ENCODE results near the gene MAN1C1.

Gene MAN1C1

DNA sequence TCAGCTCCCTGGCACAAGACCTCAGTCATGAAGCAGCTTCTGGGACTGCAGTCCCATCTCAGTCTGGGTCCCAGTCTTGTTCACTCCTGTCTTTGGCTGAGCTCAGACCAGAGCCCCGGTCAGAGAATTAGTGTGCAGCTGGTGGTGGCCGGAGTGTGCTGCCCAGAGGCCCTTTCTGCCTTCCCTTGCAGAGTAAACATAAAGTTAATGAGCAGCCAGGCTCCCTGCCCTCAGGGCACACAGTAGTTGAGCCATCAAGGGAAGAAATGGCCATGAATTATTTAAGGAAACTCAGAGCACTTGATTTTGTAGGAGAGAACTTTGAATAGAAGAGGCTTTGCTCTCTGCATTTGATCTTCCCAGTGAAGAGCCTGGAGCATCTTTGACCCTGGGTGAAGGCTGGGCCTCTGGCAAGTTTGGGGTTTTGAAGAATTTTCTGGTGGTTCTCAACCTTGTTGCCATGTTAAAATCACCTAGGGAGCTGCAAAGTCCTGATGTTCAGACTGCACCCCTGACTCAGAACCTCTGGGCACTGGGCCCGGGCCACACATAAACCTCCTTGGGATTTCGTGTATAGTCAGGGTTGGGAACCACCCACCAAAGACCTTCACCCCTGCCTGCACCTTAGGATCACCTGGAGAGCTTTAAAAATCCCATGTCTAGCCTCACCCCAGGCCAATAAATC, 157.0 kb downstream of the MAN1C1 start:
- Histone ChIP-seq H3K27me3 (ENCODE audit: low read length) (no peaks in the 10 kb centered on the region), H2AFZ (ENCODE audit: low read depth, low read length, severe bottlenecking) (no peak overlapping the region), H3K4me2 (ENCODE audit: low read depth, low read length, poor library complexity, severe bottlenecking) (no peak overlapping the region), H3K27ac (ENCODE audit: low read depth, low read length) (no peak overlapping the region), H3K36me3 (ENCODE audit: low read length) (no peaks in the 10 kb centered on the region), H3F3A (ENCODE audit: insufficient read depth) (no peaks in the 10 kb centered on the region), H3K79me2 (ENCODE audit: insufficient read depth, low read length) (no peaks in the 10 kb centered on the region), H3K9me3 (ENCODE audit: insufficient read depth, low read length) (no peaks in the 10 kb centered on the region), H4K20me1 (ENCODE audit: low read depth, low read length) (no peaks in the 10 kb centered on the region), H3K4me3 (ENCODE audit: insufficient read depth, low read length, poor library complexity, severe bottlenecking) (no peak overlapping the region), H3K9ac (ENCODE audit: low read length) (no peak overlapping the region), H3K9me2 (replicated peaks; ENCODE audit: insufficient read depth, low read length) (no peaks in the 10 kb centered on the region)
- TF ChIP-seq, protein P1, sequence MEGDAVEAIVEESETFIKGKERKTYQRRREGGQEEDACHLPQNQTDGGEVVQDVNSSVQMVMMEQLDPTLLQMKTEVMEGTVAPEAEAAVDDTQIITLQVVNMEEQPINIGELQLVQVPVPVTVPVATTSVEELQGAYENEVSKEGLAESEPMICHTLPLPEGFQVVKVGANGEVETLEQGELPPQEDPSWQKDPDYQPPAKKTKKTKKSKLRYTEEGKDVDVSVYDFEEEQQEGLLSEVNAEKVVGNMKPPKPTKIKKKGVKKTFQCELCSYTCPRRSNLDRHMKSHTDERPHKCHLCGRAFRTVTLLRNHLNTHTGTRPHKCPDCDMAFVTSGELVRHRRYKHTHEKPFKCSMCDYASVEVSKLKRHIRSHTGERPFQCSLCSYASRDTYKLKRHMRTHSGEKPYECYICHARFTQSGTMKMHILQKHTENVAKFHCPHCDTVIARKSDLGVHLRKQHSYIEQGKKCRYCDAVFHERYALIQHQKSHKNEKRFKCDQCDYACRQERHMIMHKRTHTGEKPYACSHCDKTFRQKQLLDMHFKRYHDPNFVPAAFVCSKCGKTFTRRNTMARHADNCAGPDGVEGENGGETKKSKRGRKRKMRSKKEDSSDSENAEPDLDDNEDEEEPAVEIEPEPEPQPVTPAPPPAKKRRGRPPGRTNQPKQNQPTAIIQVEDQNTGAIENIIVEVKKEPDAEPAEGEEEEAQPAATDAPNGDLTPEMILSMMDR (IDR thresholded peaks at IDR 0.05; ENCODE audit: insufficient read depth, low read length, poor library complexity, severe bottlenecking): no peak
- no peak for TF ChIP-seq EZH2phosphoT487 (conservative IDR thresholded peaks at IDR 0.05; ENCODE audit: low read length)

DNA sequence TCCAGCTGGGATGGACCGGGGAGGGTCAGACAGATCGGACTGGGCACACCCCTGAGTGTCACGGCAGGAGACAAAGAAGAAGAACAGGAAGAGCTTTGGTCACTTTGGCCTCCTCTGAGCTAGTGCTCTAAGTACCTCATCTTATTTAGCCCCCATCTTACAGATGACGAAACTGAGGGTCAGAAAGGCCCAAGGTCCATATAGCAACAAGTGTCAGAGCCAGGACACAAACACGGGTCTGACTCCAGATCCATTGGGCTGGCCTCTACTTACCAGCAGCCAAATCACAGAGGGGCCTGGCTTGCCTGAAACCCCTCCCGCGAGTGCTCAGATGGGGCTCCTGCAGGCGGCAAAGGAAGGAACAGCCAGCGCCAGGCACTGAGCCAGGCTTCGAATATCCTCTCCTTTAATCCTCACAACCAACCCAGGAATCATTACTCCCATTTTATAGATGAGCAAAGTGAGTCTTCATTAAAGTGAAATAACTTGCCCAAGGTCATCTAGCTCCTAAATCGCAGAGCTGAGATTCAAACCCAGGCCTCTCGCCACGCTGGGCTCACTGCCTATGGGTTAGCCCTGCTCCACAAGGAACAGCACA, 157.7 kb downstream of the MAN1C1 start:
- no peak overlapping the region for H3K4me2 ChIP-seq (ENCODE audit: low read depth, low read length, poor library complexity, severe bottlenecking)
- H2AFZ ChIP-seq (ENCODE audit: low read depth, low read length, severe bottlenecking): no peak overlapping the region
- no peak overlapping the region for H3K27ac ChIP-seq (ENCODE audit: low read depth, low read length)
- TF ChIP-seq, protein P1 (IDR thresholded peaks at IDR 0.05; ENCODE audit: insufficient read depth, low read length, poor library complexity, severe bottlenecking): no peak
- TF ChIP-seq EZH2phosphoT487 (conservative IDR thresholded peaks at IDR 0.05; ENCODE audit: low read length): no peak
- H3K9me2 ChIP-seq (replicated peaks; ENCODE audit: insufficient read depth, low read length): no peaks in the 10 kb centered on the region
- H3K36me3 ChIP-seq (ENCODE audit: low read length): no peaks in the 10 kb centered on the region
- H3K9ac ChIP-seq (ENCODE audit: low read length): no peak overlapping the region
- H3K4me3 ChIP-seq (ENCODE audit: insufficient read depth, low read length, poor library complexity, severe bottlenecking): no peak overlapping the region
- H4K20me1 ChIP-seq (ENCODE audit: low read depth, low read length): no peaks in the 10 kb centered on the region
- no peaks in the 10 kb centered on the region for H3F3A ChIP-seq (ENCODE audit: insufficient read depth)
- no peaks in the 10 kb centered on the region for H3K27me3 ChIP-seq (ENCODE audit: low read length)
- no peaks in the 10 kb centered on the region for H3K9me3 ChIP-seq (ENCODE audit: insufficient read depth, low read length)
- H3K79me2 ChIP-seq (ENCODE audit: insufficient read depth, low read length): no peaks in the 10 kb centered on the region

GRCh38 chr1:25774921-25775771, 158.6 kb downstream of the MAN1C1 start:
- no peak overlapping the region for H3K4me2 ChIP-seq (ENCODE audit: low read depth, low read length, poor library complexity, severe bottlenecking)

More at GRCh38 chr1:25774921-25775771, 158.6 kb downstream of the MAN1C1 start:
- TF ChIP-seq EZH2phosphoT487 (conservative IDR thresholded peaks at IDR 0.05; ENCODE audit: low read length): no peak
- TF ChIP-seq, protein P1 (IDR thresholded peaks at IDR 0.05; ENCODE audit: insufficient read depth, low read length, poor library complexity, severe bottlenecking): no peak
- Histone ChIP-seq H3K79me2 (ENCODE audit: insufficient read depth, low read length) (no peaks in the 10 kb centered on the region), H3F3A (ENCODE audit: insufficient read depth) (no peaks in the 10 kb centered on the region), H3K9me3 (ENCODE audit: insufficient read depth, low read length) (no peaks in the 10 kb centered on the region), H3K36me3 (ENCODE audit: low read length) (no peaks in the 10 kb centered on the region), H3K27ac (ENCODE audit: low read depth, low read length) (no peak overlapping the region), H2AFZ (ENCODE audit: low read depth, low read length, severe bottlenecking) (no peak overlapping the region), H3K9ac (ENCODE audit: low read length) (no peak overlapping the region), H3K4me3 (ENCODE audit: insufficient read depth, low read length, poor library complexity, severe bottlenecking) (no peak overlapping the region), H3K9me2 (replicated peaks; ENCODE audit: insufficient read depth, low read length) (no peaks in the 10 kb centered on the region), H3K27me3 (ENCODE audit: low read length) (no peaks in the 10 kb centered on the region), H4K20me1 (ENCODE audit: low read depth, low read length) (no peaks in the 10 kb centered on the region)
